HG02852 (cell line): ENCODE data around the gene PSME1.

Experiments used
- ATAC-seq: cut with Tn5 transposase; IDR thresholded peaks from one replicate; pipeline ENCODE4 v1.9.1; 2021; ENCODE audit warnings: mild to moderate bottlenecking, moderate library complexity; ENCODE audit not compliant: unreplicated experiment

Gene PSME1

DNA sequence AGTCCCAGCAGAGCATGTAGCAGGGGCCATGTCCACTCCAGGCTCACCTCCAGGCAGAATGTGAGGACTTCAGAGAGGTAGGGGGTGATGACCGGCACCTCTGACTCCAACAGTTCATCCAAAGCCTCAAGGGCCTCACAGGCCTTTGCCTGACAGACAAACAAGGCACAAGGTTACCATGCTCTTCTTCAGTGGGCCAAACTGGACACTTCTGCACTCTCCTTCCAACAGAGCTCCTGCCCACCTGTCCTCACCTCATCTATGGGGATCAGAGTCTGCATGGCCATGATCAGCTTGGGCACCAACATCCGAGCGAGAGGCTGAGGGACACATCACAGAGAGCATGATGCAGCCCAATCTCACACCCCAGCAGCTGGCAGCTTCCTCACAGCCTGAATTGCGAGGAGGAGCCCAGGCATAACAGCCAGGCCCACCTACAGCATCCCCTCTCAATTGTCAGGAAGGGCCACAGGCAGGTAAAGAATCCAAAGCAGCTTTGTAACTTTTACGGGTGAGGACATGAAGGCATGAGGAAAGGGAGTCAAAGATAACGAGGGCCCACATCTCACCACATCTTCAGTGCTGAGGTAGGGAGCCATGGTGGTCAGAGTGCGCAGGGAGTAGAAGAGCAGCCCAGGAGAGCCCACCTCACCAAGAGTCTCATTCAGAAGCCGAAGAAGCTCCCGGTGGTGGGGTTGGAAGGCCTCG is 51.0 kb downstream of the PSME1 start:
- ATAC-seq: no peak

DNA sequence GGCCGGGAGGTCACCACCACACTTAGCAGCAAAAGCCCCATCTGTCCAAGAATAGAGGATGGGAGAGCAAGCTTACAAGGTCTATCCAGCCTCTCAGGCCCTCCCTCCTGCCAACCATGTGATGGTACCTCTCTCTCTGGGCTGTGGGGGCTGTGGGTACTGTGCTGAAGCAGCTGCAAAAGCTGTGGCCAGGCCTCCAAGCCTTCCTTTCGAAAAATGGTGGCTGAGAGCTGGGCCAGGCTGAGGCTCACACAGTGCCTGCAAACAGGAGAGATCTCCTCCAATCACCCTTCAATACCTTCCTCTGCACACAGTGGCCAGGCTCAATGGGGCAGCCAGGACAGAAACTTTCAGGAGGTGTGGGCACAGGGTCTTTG is 51.5 kb downstream of the PSME1 start:
- no peak for ATAC-seq
